H1 (cell line): ENCODE results near the gene BRMS1. TPM values are rescaled to one million over a fixed set of nuclear protein-coding genes. Genes with fewer than 3 reads are reported as not detected.

Experiments used
- BCL11A ChIP-seq, 2 experiments: IDR thresholded peaks; one replicate each; pipeline ENCODE4 v1.6.1; 2011; ENCODE audit warnings: low read depth in 2 of 2, low read length in 2 of 2, mild to moderate bottlenecking in 2 of 2
- BRCA1 ChIP-seq: IDR thresholded peaks from 2 replicates; pipeline ENCODE4 v1.6.1; 2012; ENCODE audit warnings: low read depth, low read length, improper control_type of control experiment
- CHD7 ChIP-seq: fragments of 300-600 bp; sonication (generic); IDR thresholded peaks from 2 replicates; pipeline ENCODE4 v1.7.1; 2012; ENCODE audit warnings: low read length, moderate library complexity, mild to moderate bottlenecking, inconsistent platforms; ENCODE audit not compliant: insufficient replicate concordance
- FOSL1 ChIP-seq: IDR thresholded peaks from 2 replicates; pipeline ENCODE4 v1.6.1; 2011; ENCODE audit warnings: mild to moderate bottlenecking, low read depth, low read length, moderate library complexity; ENCODE audit not compliant: insufficient read depth
- GTF2F1 ChIP-seq: IDR thresholded peaks from 2 replicates; pipeline ENCODE4 v1.6.1; 2012; ENCODE audit warnings: low read depth, low read length, improper control_type of control experiment, borderline replicate concordance
- HDAC2 ChIP-seq, 2 experiments: fragments of 300-600 bp in 1 of 2; sonication (generic) in 1 of 2; IDR thresholded peaks; 2 replicates each; pipeline ENCODE4 v1.6.1; 2011 to 2012; ENCODE audit warnings: low read depth in 2 of 2, low read length in 2 of 2, mild to moderate bottlenecking in 2 of 2, moderate library complexity in 2 of 2, borderline replicate concordance in 1 of 2, inconsistent platforms in 1 of 2
- MAFK ChIP-seq: IDR thresholded peaks from 2 replicates; pipeline ENCODE4 v1.6.1; 2012; ENCODE audit warnings: low read depth, mild to moderate bottlenecking, improper control_type of control experiment, low read length
- RXRA ChIP-seq: IDR thresholded peaks from 2 replicates; pipeline ENCODE4 v1.6.1; 2011; ENCODE audit warnings: low read depth, mild to moderate bottlenecking, low read length, moderate library complexity; ENCODE audit not compliant: insufficient read depth
- SIN3A ChIP-seq, 2 experiments: IDR thresholded peaks in 1 of 2; conservative IDR thresholded peaks in 1 of 2; 2 replicates each; pipeline ENCODE4 v1.6.1; 2011 to 2012; ENCODE audit warnings: low read length in 2 of 2, improper control_type of control experiment in 1 of 2, low read depth in 1 of 2, mild to moderate bottlenecking in 1 of 2
- polyA plus RNA-seq, 7 experiments: library from polyadenylated mRNA; depleted of rRNA in 3 of 7; stranded (reverse) in 5 of 7; unstranded in 2 of 7; fragments of >200 nt in 5 of 7; fragments of 200-250 nt in 2 of 7; gene quantifications; 1 replicate in 5 of 7; 2 replicates in 1 of 7; 4 replicates in 1 of 7; pipeline versions ENCODE4 v1.2.1 to v1.2.3, GENCODE V29; 2011 to 2013; ENCODE audit warnings: missing spikeins in 2 of 7, mixed read lengths in 2 of 7
- total RNA-seq: library from RNA; stranded (reverse); fragmentation: NEBNext Ultra II Directional; extraction: Animal tissue kit (Norgen Biotek cat#: 25700); gene quantifications from 2 replicates; pipeline ENCODE4 v1.2.1, GENCODE V29; 2021

Gene BRMS1
- total and polyA plus RNA-seq, 2 of the 8 experiments (the other 6 are each of a cell fraction or from before 2014, with no cell fraction given) = 39.2 to 46.1 TPM

GRCh38 chr11:66297610-66298009 lies 47.3 kb downstream of the BRMS1 start (continued):
- TF ChIP-seq CHD7 (no peak), MAFK (no peak), BRCA1 (no peak), FOSL1 (no peak), BCL11A (IDR thresholded peaks at IDR 0.05; ENCODE audit: low read depth in 2 of 2, low read length in 2 of 2) (no peak), RXRA (no peak), GTF2F1 (no peak), SIN3A (conservative IDR thresholded peaks at IDR 0.05 in 1 of 2, IDR thresholded peaks at IDR 0.05 in 1 of 2; ENCODE audit: low read depth in 1 of 2, low read length in 2 of 2) (no peak), HDAC2 (IDR thresholded peaks at IDR 0.05; ENCODE audit: borderline replicate concordance in 1 of 2, low read depth in 2 of 2, low read length in 2 of 2) (no peak)
